GM10248 (cell line): ENCODE data around the gene COL8A2.

ENCODE experiments used
- CTCF ChIA-PET: fragments of 300-600 bp; sonication (Branson Sonifier 250); formaldehyde crosslinking; extraction: SDS; loops from one replicate; lab custom pipeline; 2021; ENCODE audit warnings: antibody characterized with exemption; lab: Yijun Ruan, JAX
- POLR2A ChIA-PET: fragments of 350-650 bp; sonication (Branson Sonifier 250); formaldehyde crosslinking; extraction: SDS; loops from one replicate; lab custom pipeline; 2020; ENCODE audit warnings: antibody characterized with exemption; lab: Yijun Ruan, JAX
- DNase-seq: peaks from one replicate; pipeline ENCODE4 v3.0.0; 2012; ENCODE audit errors: extremely low spot score
- TF ChIP-seq, protein P1 (sequence below): IDR thresholded peaks from 2 replicates; pipeline ENCODE4 v1.5.1; 2012; ENCODE audit warnings: mild to moderate bottlenecking, low read depth; ENCODE audit errors: extremely low read depth, missing control alignments, control extremely low read depth

The COL8A2 gene

DNA sequence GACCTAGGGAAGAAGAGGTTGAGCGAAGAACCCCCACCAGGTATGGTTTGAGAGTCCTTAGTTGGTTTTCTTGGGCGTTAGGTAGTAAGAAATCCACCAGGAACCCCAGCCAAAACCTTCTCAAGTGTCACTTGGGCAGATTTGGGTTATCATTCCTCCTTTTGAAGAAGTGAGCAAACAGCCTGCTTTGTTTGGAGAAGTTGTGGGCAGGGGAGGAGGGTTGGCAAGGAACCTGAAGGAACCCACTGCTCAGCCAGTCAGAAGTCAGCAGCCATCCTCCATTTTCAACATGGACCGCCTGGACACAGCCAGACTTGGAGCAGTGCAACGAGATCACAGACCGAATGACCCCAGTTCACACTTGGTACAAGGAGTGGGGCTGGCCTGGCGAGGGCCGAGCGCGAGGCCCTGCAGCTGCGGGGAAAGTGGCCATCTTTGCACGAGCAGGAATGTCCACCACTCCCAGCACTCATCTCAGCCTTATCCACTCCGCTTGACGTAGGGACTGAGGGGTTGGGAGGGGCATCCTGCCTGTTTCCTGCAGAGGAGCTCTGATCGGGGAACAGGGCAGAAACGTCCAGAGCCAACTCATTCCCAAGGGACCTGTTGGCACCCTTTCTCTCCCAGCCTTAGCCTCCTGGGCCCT is 29.1 kb downstream of the COL8A2 start:
- DNase-seq, result no peak
- TF ChIP-seq, protein P1, sequence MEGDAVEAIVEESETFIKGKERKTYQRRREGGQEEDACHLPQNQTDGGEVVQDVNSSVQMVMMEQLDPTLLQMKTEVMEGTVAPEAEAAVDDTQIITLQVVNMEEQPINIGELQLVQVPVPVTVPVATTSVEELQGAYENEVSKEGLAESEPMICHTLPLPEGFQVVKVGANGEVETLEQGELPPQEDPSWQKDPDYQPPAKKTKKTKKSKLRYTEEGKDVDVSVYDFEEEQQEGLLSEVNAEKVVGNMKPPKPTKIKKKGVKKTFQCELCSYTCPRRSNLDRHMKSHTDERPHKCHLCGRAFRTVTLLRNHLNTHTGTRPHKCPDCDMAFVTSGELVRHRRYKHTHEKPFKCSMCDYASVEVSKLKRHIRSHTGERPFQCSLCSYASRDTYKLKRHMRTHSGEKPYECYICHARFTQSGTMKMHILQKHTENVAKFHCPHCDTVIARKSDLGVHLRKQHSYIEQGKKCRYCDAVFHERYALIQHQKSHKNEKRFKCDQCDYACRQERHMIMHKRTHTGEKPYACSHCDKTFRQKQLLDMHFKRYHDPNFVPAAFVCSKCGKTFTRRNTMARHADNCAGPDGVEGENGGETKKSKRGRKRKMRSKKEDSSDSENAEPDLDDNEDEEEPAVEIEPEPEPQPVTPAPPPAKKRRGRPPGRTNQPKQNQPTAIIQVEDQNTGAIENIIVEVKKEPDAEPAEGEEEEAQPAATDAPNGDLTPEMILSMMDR, result no peak
- POLR2A ChIA-PET, result no interaction called here
- CTCF ChIA-PET, result interaction anchor here (1.5 to 19.1 kb wide), 5 partner anchors 38 to 190 kb away, joined by 6 to 226 read pairs (median 10); partner anchors contain the start of gene TRAPPC3

DNA sequence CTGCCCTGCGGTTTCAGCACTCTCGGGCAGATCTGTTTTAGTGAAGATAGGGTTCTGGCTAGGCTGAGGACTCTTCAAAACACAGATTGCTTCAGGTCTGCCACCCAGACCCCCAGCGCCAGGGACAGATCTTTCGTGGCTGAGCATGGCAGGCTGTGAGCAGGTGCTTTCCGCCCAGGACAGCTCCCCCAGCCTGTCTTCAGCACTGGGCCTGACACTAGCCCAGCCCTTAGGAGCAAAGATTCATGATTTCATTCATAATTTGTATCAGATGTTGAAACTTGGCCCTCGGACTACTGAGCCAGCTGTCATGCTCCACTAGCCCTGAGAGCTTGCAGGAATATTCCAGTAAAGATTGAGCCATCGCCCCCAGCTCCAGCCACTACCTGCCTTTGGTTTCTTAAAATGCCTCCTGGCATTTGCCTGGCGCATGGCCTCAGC is 30.4 kb downstream of the COL8A2 start:
- POLR2A ChIA-PET, result no interaction called here
- CTCF ChIA-PET, result interaction anchor here (1.5 to 19.1 kb wide), 4 partner anchors 39 to 191 kb away, joined by 6 to 226 read pairs (median 8); partner anchors contain the start of gene TRAPPC3
- TF ChIP-seq, protein P1, result no peak
- DNase-seq, result no peak

DNA sequence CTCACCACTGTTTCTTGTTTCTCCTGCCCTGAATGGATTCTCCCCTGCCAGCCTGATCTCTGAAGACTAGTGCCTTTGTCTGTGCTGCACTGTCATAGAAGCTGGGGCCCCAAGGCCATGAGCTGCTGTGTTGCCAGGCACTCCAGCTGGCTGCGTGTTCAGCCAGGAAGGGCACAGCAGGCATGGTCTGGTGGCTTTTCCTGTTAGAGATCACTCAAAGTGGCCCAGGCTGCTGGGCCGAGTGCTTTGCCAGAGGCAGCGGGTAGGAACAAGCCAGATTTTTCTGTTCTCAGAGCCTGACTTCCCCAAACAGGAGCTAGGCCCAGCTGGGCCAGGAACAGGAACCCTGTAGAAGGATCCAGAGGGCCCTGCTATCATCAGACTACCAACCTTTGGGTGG is 31.1 kb downstream of the COL8A2 start:
- POLR2A ChIA-PET, result interaction anchor here (0.5 kb wide), 1 partner anchor 20 kb away, joined by 6 read pairs; no protein-coding TSS in a partner anchor
- DNase-seq, result no peak
- CTCF ChIA-PET, result interaction anchor here (1.6 to 19.1 kb wide), 2 partner anchors 40 to 94 kb away, joined by 10 to 226 read pairs; no protein-coding TSS in a partner anchor
- TF ChIP-seq, protein P1, result no peak

DNA sequence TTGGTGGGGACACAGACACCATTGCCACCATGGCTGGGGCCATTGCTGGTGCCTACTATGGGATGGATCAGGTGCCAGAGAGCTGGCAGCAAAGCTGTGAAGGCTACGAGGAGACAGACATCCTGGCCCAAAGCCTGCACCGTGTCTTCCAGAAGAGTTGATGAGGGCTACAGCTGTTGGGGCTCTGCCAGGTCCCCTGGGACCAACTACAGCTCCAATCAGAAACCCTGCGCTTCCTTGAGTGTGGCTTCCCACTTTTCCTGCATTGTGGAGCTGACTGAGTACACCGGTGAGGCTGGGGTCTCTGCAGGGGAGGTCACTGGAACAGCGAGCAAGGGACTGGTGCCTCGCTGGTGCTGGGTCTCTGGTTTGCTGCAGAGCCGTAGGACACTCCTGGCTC is 31.8 kb downstream of the COL8A2 start:
- CTCF ChIA-PET, result interaction anchor here (1.2 to 19.1 kb wide), 3 partner anchors 41 to 250 kb away, joined by 3 to 226 read pairs (median 4); no protein-coding TSS in a partner anchor

DNA sequence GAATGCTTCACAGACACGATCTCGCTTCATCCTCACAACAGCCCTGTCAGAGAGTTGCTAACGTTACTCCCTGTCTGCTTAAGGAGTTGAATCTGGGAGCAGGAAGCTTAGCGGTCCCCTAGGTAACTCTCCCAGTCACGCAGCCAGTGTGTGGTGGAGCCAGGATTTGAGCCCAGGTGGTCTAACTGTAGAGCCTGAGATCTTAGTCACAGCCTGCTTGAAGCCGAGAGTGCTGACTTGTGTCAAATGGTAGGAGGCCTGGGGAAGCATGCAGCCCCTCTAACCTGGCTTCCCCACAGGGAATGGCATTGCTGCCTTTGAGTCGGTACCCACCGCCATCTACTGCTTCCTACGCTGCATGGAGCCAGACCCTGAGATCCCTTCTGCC is 32.2 kb downstream of the COL8A2 start:
- CTCF ChIA-PET, result interaction anchor here (1.2 to 19.1 kb wide), 3 partner anchors 41 to 250 kb away, joined by 3 to 226 read pairs (median 4); no protein-coding TSS in a partner anchor
- no peak for DNase-seq
- TF ChIP-seq, protein P1, result no peak
- POLR2A ChIA-PET, result no interaction called here

More for the DNA sequence above, 31.8 kb downstream of the COL8A2 start:
- DNase-seq, result no peak
- TF ChIP-seq, protein P1, result no peak
- POLR2A ChIA-PET, result interaction anchor here (0.5 kb wide), 1 partner anchor 21 kb away, joined by 6 read pairs; no protein-coding TSS in a partner anchor

DNA sequence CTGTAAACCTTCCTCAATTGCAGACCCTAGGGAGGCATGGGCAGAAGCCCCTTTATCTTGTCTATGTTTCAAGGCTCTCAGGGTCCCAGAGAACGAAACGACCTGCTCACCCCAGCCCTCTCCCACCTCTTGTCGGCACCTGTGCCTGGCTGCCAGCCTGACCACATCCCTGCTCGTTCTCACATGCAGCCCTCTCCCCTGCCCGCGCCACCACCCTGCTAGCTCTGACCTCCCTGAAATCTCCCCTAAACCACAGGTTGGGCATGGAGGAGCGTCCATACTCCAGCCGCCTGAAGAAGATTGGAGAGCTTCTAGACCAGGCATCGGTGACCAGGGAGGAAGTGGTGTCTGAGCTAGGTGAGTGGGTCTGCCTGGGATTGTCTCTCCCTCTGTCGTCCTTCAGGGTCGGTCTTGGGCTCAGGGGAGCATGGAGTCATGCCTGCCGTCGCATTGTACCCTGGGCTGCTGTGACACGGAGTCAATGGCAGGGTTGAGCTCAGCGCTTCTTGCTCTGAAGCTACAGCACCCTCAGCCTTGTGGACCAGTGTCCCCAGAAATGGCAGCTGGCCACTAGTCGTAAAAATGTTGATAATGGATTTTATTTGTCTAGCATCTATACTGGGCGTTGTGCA is 32.7 kb downstream of the COL8A2 start:
- POLR2A ChIA-PET, result no interaction called here
- CTCF ChIA-PET, result interaction anchor here (1.2 to 19.1 kb wide), 3 partner anchors 42 to 250 kb away, joined by 3 to 226 read pairs (median 4); no protein-coding TSS in a partner anchor

More for the DNA sequence above, 32.7 kb downstream of the COL8A2 start:
- TF ChIP-seq, protein P1, result no peak
- no peak for DNase-seq
